Activated naive CD8-positive, alpha-beta T cell treated with anti-CD3 and anti-CD28 coated beads, Interleukin-2, amount 50 U/mL, for 24 hours (primary cell): Measurements from ENCODE around the gene SYDE1.

Experiments
- ATAC-seq: fragments of 150-1000 bp; cut with Tn5 transposase; one replicate; pipeline ENCODE4 v1.10.0; 2021
- DNase-seq: peaks from one replicate; pipeline ENCODE4 v3.0.0; 2021
- H3K27ac Mint-ChIP-seq: one replicate; pipeline ENCODE4 v1.8.0; 2021; ENCODE audit warnings: mild to moderate bottlenecking, mixed read lengths
- H3K27me3 Mint-ChIP-seq: one replicate; pipeline ENCODE4 v1.8.0; 2021; ENCODE audit warnings: mixed read lengths
- H3K36me3 Mint-ChIP-seq: one replicate; pipeline ENCODE4 v1.8.0; 2021; ENCODE audit warnings: low read depth, mixed read lengths
- H3K4me1 Mint-ChIP-seq: one replicate; pipeline ENCODE4 v1.8.0; 2021; ENCODE audit warnings: mixed read lengths
- H3K4me3 Mint-ChIP-seq: one replicate; pipeline ENCODE4 v1.8.0; 2021; ENCODE audit warnings: mild to moderate bottlenecking, moderate library complexity, mixed read lengths
- H3K9me3 Mint-ChIP-seq: one replicate; pipeline ENCODE4 v1.8.0; 2021; ENCODE audit warnings: mixed read lengths

SYDE1 gene

GRCh38 chr19:15126131-15126910 lies 19.1 kb downstream of the SYDE1 start:
- H3K4me1 Mint-ChIP-seq = peaks cover 36% of the 10 kb centered on the region
- peaks cover 6% of the 10 kb centered on the region for H3K27me3 Mint-ChIP-seq
- H3K27ac Mint-ChIP-seq = peak overlapping the region; percentile 97
- no peak for DNase-seq
- H3K4me3 Mint-ChIP-seq = peak overlapping the region; percentile 93
- ATAC-seq = no peak
- H3K36me3 Mint-ChIP-seq = peaks cover 12% of the 10 kb centered on the region
- H3K9me3 Mint-ChIP-seq = no peaks in the 10 kb centered on the region

DNA sequence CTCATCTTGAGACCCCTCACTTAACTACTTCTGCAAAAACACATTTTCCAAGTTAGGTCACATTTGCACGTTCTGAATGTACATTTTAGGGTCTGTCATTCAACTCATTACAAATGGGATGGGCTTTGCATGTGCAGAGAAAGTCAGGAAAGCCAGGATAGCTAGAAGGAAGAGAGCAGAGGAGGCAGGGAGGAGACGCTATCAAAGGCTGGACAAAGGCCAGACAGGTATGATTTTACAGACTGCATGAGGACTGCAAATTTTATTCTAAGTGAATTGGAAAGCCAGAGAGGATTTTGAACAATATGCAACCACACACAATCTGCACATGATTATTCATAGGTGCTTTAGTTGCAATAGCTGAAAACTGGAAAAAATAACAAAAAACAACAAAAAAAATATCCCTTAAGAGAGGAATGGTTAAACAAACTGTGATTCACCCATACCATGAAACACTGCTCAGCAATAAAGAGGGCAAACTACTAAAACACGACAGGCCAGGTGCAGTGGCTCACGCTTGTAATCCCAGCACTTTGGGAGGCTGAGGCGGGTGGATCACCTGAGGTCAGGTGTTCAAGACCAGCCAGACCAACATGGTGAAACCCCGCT lies 21.1 kb downstream of the SYDE1 start:
- Mint-ChIP-seq H3K9me3 (no peaks in the 10 kb centered on the region), H3K4me1 (peaks cover 36% of the 10 kb centered on the region), H3K36me3 (peaks cover 5% of the 10 kb centered on the region), H3K4me3 (no peak overlapping the region), H3K27ac (no peak overlapping the region), H3K27me3 (peaks cover 6% of the 10 kb centered on the region)
- DNase-seq (no peak), ATAC-seq (no peak)

DNA sequence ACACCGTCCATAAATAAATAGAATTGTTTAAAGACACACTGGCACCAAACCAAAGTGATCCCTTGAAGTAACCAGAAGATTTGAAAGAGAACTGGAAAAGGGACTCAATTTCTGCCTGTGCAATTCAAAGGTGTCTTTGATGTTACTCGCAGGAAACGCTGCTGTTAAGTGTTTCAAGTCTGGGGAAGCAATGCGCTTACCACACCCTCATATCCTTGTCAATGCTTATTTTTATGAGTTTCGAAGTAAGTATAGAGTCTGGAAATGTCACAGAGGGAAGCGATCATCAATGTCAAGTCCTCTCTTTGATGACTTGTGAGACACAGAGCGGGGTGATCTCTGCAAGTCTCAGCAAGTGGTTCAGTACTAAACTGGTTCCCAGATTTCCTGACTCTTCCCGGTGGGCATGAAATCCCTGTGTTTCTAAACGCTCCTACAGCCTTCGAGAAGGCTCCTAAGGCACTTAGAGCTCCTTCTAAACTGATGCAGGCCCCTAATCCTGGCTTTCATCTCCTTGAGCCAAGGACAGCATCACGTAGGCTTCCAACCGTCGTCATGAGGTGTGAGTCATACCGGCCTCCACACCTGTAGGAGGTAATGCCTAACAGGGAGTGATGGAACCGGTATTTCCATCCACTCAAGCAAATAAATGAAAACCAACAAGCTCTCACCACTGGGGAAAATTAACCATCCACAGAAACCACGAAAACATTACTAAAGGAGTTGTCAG lies 22.8 kb downstream of the SYDE1 start:
- peaks cover 5% of the 10 kb centered on the region for H3K36me3 Mint-ChIP-seq
- peak overlapping the region; percentile 86 for H3K27ac Mint-ChIP-seq
- peak; percentile 14 for ATAC-seq
- H3K4me1 Mint-ChIP-seq = peaks cover 30% of the 10 kb centered on the region
- DNase-seq = peak; percentile 40
- H3K27me3 Mint-ChIP-seq = peaks cover 6% of the 10 kb centered on the region
- H3K9me3 Mint-ChIP-seq = no peaks in the 10 kb centered on the region
- peak overlapping the region; percentile 2 for H3K4me3 Mint-ChIP-seq

DNA sequence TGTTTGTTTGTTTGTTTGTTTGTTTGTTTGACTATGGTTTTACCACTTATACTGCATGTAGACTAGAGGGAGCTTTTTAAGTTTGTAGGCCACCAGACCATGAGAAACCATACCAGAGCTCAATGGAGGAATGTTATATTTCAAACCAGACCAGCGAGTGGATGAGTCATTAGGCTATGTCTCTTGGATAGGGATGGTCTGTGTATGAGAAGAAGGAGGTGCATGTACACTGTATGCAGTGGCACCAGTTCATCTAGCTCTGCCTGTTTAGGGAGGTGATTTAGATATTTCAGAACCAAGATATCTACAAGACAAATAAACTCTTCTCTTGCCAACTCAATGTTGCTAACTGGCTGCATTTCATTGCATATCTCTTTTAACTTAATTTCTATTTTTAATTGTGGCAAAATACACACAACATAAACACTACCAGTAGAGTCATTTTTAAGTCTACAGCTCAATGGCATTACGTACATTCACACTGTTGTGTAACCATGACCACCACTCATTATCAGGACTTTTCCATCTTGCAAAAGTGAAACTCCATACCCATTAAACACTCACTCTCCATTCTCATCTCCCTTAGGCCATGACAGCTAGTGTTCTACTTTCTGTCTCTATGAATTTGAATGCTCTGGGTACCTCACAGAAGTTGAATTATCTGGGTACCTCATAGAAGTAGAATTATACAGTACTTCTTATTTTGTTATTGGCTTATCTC lies 29.2 kb downstream of the SYDE1 start:
- Mint-ChIP-seq H3K27ac (no peak overlapping the region), H3K4me3 (no peak overlapping the region), H3K27me3 (no peaks in the 10 kb centered on the region), H3K9me3 (peaks cover 10% of the 10 kb centered on the region), H3K36me3 (no peaks in the 10 kb centered on the region), H3K4me1 (peaks cover 4% of the 10 kb centered on the region)
- DNase-seq (no peak), ATAC-seq (peak; percentile 63)

- ATAC-seq (no peak), DNase-seq (no peak)
- no peak overlapping the region for H3K27ac Mint-ChIP-seq
- H3K27me3 Mint-ChIP-seq = no peaks in the 10 kb centered on the region
- no peak overlapping the region for H3K4me3 Mint-ChIP-seq
- peaks cover 4% of the 10 kb centered on the region for H3K4me1 Mint-ChIP-seq
- no peaks in the 10 kb centered on the region for H3K36me3 Mint-ChIP-seq
- peaks cover 10% of the 10 kb centered on the region for H3K9me3 Mint-ChIP-seq
Measured at GRCh38 chr19:15137777-15138176, 30.6 kb downstream of the SYDE1 start.

DNA sequence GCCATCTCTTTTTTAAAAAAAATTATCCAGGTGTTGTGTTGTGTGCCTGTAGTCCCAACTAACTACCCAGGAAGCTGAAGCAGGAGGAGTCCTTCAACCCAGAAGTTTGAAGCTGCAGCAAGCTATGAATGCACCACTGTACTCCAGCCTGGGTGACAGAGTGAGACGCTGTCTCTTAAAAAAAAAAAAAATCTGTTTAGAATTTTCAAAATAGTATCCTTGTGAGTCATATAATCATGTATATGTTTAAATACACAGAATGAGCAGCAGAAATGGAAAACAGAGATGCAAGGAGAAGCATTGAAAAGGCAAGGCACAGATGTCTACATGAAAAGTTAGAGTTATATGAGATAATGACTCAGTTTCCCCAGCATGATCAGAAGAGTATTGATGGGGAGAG lies 31.2 kb downstream of the SYDE1 start:
- Mint-ChIP-seq H3K27ac (no peak overlapping the region), H3K4me1 (peaks cover 4% of the 10 kb centered on the region), H3K4me3 (no peak overlapping the region), H3K36me3 (no peaks in the 10 kb centered on the region), H3K9me3 (peaks cover 10% of the 10 kb centered on the region), H3K27me3 (no peaks in the 10 kb centered on the region)
- DNase-seq (no peak), ATAC-seq (no peak)

- no peaks in the 10 kb centered on the region for H3K27me3 Mint-ChIP-seq
- DNase-seq (no peak), ATAC-seq (no peak)
- peaks cover 4% of the 10 kb centered on the region for H3K4me1 Mint-ChIP-seq
- peaks cover 10% of the 10 kb centered on the region for H3K9me3 Mint-ChIP-seq
- H3K4me3 Mint-ChIP-seq = no peak overlapping the region
- H3K36me3 Mint-ChIP-seq = no peaks in the 10 kb centered on the region
- H3K27ac Mint-ChIP-seq = no peak overlapping the region
Measured at GRCh38 chr19:15141143-15141542, 33.9 kb downstream of the SYDE1 start.

GRCh38 chr19:15142313-15142712 lies 35.1 kb downstream of the SYDE1 start:
- Mint-ChIP-seq H3K27ac (no peak overlapping the region), H3K4me1 (no peaks in the 10 kb centered on the region), H3K27me3 (no peaks in the 10 kb centered on the region), H3K36me3 (no peaks in the 10 kb centered on the region), H3K9me3 (peaks cover 10% of the 10 kb centered on the region), H3K4me3 (no peak overlapping the region)
- DNase-seq = no peak
- no peak for ATAC-seq

GRCh38 chr19:15144046-15144646 lies 36.9 kb downstream of the SYDE1 start:
- Mint-ChIP-seq H3K36me3 (no peaks in the 10 kb centered on the region), H3K9me3 (peaks cover 4% of the 10 kb centered on the region)

DNA sequence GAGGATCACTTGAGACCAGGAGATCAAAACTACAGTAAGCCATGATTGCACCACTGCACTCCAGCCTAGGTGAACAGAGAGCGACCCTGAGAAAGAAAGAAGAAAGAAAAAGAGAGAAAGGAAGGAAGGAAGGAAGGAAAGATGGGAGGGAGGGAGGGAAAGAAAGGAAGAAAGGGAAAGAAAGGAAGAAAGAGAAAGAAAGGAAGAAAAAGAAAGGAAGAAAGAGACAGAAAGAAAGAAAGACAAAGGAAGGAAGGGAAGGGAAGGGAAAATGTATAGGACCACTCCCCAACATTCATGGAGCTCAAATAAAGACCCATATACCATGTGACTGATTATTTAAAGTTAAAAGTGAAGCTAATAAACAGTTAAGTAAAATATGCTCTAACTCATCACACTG lies 39.9 kb downstream of the SYDE1 start:
- DNase-seq = no peak
- Mint-ChIP-seq H3K4me3 (no peak overlapping the region), H3K9me3 (no peaks in the 10 kb centered on the region), H3K4me1 (peaks cover 2% of the 10 kb centered on the region), H3K27ac (no peak overlapping the region), H3K36me3 (no peaks in the 10 kb centered on the region), H3K27me3 (no peaks in the 10 kb centered on the region)
- no peak for ATAC-seq

More at GRCh38 chr19:15144046-15144646, 36.9 kb downstream of the SYDE1 start:
- DNase-seq = no peak
- no peak for ATAC-seq
- Mint-ChIP-seq H3K27me3 (no peaks in the 10 kb centered on the region), H3K27ac (no peak overlapping the region), H3K4me3 (no peak overlapping the region), H3K4me1 (no peaks in the 10 kb centered on the region)

DNA sequence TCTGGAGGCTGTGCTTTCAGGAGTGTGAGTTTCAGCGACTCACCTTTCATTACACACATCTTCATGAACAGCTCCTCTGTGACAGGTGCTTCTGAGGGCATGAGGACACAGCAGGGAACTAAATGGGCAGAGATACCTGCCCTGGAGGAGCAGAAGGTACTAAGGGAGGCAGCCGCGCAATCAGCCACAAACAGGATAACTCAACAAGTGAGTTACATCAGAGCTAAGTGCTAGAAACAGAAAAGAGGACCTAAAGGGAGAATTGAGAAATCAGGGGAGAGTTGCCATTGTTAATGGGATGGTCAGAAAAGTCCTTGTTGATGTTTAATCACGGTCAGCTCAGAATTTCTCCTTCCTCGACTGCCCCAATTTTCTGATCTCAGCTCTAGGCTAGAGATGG lies 42.5 kb downstream of the SYDE1 start:
- DNase-seq (no peak), ATAC-seq (no peak)
- no peaks in the 10 kb centered on the region for H3K36me3 Mint-ChIP-seq
- H3K27ac Mint-ChIP-seq = no peak overlapping the region
- H3K4me3 Mint-ChIP-seq = no peak overlapping the region
- H3K9me3 Mint-ChIP-seq = peaks cover 5% of the 10 kb centered on the region
- H3K4me1 Mint-ChIP-seq = peaks cover 2% of the 10 kb centered on the region
- peaks cover 3% of the 10 kb centered on the region for H3K27me3 Mint-ChIP-seq

GRCh38 chr19:15154002-15154612 lies 46.9 kb downstream of the SYDE1 start:
- Mint-ChIP-seq H3K36me3 (no peaks in the 10 kb centered on the region), H3K4me1 (peaks cover 2% of the 10 kb centered on the region), H3K27ac (no peak overlapping the region), H3K27me3 (peaks cover 7% of the 10 kb centered on the region), H3K9me3 (peaks cover 9% of the 10 kb centered on the region), H3K4me3 (no peak overlapping the region)
- DNase-seq (peak; percentile 52), ATAC-seq (no peak)

- peaks cover 2% of the 10 kb centered on the region for H3K4me1 Mint-ChIP-seq
- DNase-seq (no peak), ATAC-seq (no peak)
- no peaks in the 10 kb centered on the region for H3K36me3 Mint-ChIP-seq
- no peak overlapping the region for H3K27ac Mint-ChIP-seq
- H3K9me3 Mint-ChIP-seq = peaks cover 12% of the 10 kb centered on the region
- no peak overlapping the region for H3K4me3 Mint-ChIP-seq
- H3K27me3 Mint-ChIP-seq = peaks cover 7% of the 10 kb centered on the region
Measured at GRCh38 chr19:15155296-15155695, 48.1 kb downstream of the SYDE1 start.

- H3K27ac Mint-ChIP-seq = no peak overlapping the region
- no peak overlapping the region for H3K4me3 Mint-ChIP-seq
- ATAC-seq = no peak
- peaks cover 12% of the 10 kb centered on the region for H3K9me3 Mint-ChIP-seq
- no peaks in the 10 kb centered on the region for H3K4me1 Mint-ChIP-seq
- peaks cover 7% of the 10 kb centered on the region for H3K27me3 Mint-ChIP-seq
- H3K36me3 Mint-ChIP-seq = no peaks in the 10 kb centered on the region
- DNase-seq = no peak
Measured at GRCh38 chr19:15156391-15156790, 49.2 kb downstream of the SYDE1 start.
